Fibroblast of mammary gland (primary cell): ENCODE data around the gene RBM24.

Experiments used
- DNase-seq: peaks from one replicate; pipeline ENCODE4 v3.0.0-alpha.2; 2010; ENCODE audit warnings: low read depth
- H3K4me3 ChIP-seq: 2 replicates; pipeline ENCODE4 v1.5.1; 2011; ENCODE audit warnings: low read depth, mild to moderate bottlenecking, low read length, moderate library complexity; ENCODE audit not compliant: control insufficient read depth
- CTCF ChIP-seq: conservative IDR thresholded peaks from 2 replicates; pipeline ENCODE4 v1.5.1; 2011; ENCODE audit warnings: low read depth, low read length, inconsistent platforms; ENCODE audit not compliant: control insufficient read depth, insufficient read depth

RBM24 gene

GRCh38 chr6:17343215-17343614, 62.1 kb downstream of the RBM24 start:
- TF ChIP-seq CTCF = no peak
- no peak for DNase-seq
- H3K4me3 ChIP-seq = no peak overlapping the region
